Renal cortex interstitium (tissue), 11 donors: ENCODE measurements around the gene HCCS. TPM values are rescaled to one million over a fixed set of nuclear protein-coding genes. Genes with fewer than 3 reads are reported as not detected.
A peak's percentile ranks its signal among the peaks of the same experiment; 100 is the strongest.
"Not testable (repeated sequence)": the region's sequence is repeated elsewhere in the genome, so short reads cannot be mapped to it uniquely, and the experiment has no call there.

Experiments used
- DNase-seq, 11 donors: peaks; one replicate each; pipeline ENCODE4 v3.0.0-alpha.2; 2013; ENCODE audit warnings: low read depth in 9 of 11, low spot score in 4 of 11; ENCODE audit errors: extremely low read depth in 1 of 11
- polyA plus RNA-seq, 3 donors: library from polyadenylated mRNA; unstranded; fragments of 120-200 nt; gene quantifications; one replicate each; pipeline ENCODE4 v1.2.1, GENCODE V29; 2013; ENCODE audit not compliant: insufficient read length in 3 of 3

The HCCS gene
- polyA plus RNA-seq, 3 donors: 24.9 to 29.6 (median 27.7) TPM

- DNase-seq: no peak
Measured at GRCh38 chrX:11108253-11108941, 2.7 kb upstream of the HCCS start.

- no peak for DNase-seq
Measured at GRCh38 chrX:11109968-11110367, 1.2 kb upstream of the HCCS start.

GRCh38 chrX:11111947-11112346 is 815 bp downstream of the HCCS start:
- DNase-seq: no peak

- DNase-seq: no peak
Measured at GRCh38 chrX:11113731-11114130, 2.6 kb downstream of the HCCS start.

GRCh38 chrX:11117745-11118144 is 6.6 kb downstream of the HCCS start:
- DNase-seq: no peak

GRCh38 chrX:11119313-11119943 is 8.3 kb downstream of the HCCS start:
- no peak for DNase-seq

- DNase-seq: not testable (repeated sequence)
Measured at GRCh38 chrX:11123087-11123486, 12.0 kb downstream of the HCCS start.

GRCh38 chrX:11124112-11124511 is 13.0 kb downstream of the HCCS start:
- DNase-seq: no peak

GRCh38 chrX:11125060-11125459 is 13.9 kb downstream of the HCCS start:
- no peak for DNase-seq

- no peak for DNase-seq
Measured at GRCh38 chrX:11129534-11130105, 18.5 kb downstream of the HCCS start.

- DNase-seq: no peak
Measured at GRCh38 chrX:11130136-11130535, 19.0 kb downstream of the HCCS start.

- no peak for DNase-seq
Measured at GRCh38 chrX:11131146-11131545, 20.0 kb downstream of the HCCS start.

- DNase-seq: no peak
Measured at GRCh38 chrX:11135564-11136185, 24.5 kb downstream of the HCCS start.

- DNase-seq: peak in 6 of 11 donors; percentile 14 to 27 (median 20)
Measured at GRCh38 chrX:11137543-11138139, 26.5 kb downstream of the HCCS start.

GRCh38 chrX:11138498-11139390 is 27.6 kb downstream of the HCCS start:
- DNase-seq: no peak

- DNase-seq: peak; percentile 52 to 82 (median 69)
Measured at GRCh38 chrX:11143931-11144678, 33.0 kb downstream of the HCCS start.

- DNase-seq: no peak
Measured at GRCh38 chrX:11146411-11146810, 35.3 kb downstream of the HCCS start.

GRCh38 chrX:11148401-11148800 is 37.3 kb downstream of the HCCS start:
- no peak for DNase-seq
